Heart right ventricle (tissue), 16 donors: ENCODE measurements around the gene MOCOS. TPM values are rescaled to one million over a fixed set of nuclear protein-coding genes. Genes with fewer than 3 reads are reported as not detected.

Experiments
- ATAC-seq, 8 donors: fragments of 200-7000 bp; cut with Tn5 transposase; one replicate each; pipeline ENCODE4 v1.9.1; 2020; ENCODE audit warnings: mild to moderate bottlenecking in 8 of 8, moderate library complexity in 8 of 8, moderate number of reproducible peaks in 1 of 8
- DNase-seq, 2 donors: peaks; one replicate each; pipeline ENCODE4 v3.0.0-alpha.2; 2020
- H3K27ac ChIP-seq, 10 donors: fragments of 200-600 bp; sonication (generic) in 2 of 10; one replicate each; pipeline versions ENCODE4 v1.5.0 to v1.8.0; 2020 to 2022; ENCODE audit warnings: mild to moderate bottlenecking in 3 of 10
- H3K27me3 ChIP-seq, 7 donors: fragments of 200-600 bp; one replicate each; pipeline ENCODE4 v1.8.0; 2021 to 2022; ENCODE audit warnings: mild to moderate bottlenecking in 2 of 7
- H3K36me3 ChIP-seq, 9 donors: fragments of 200-600 bp; sonication (generic) in 1 of 9; one replicate each; pipeline versions ENCODE4 v1.5.0 to v1.8.0; 2020 to 2022; ENCODE audit warnings: mild to moderate bottlenecking in 2 of 9
- H3K4me1 ChIP-seq, 9 donors: fragments of 200-600 bp; sonication (generic) in 1 of 9; one replicate each; pipeline versions ENCODE4 v1.5.0 to v1.8.0; 2020 to 2022; ENCODE audit warnings: mild to moderate bottlenecking in 4 of 9
- H3K4me3 ChIP-seq, 10 donors: fragments of 200-600 bp; sonication (generic) in 2 of 10; one replicate each; pipeline versions ENCODE4 v1.5.0 to v1.8.0; 2020 to 2022; ENCODE audit warnings: mild to moderate bottlenecking in 7 of 10, moderate library complexity in 2 of 10
- H3K9me3 ChIP-seq, 11 donors: fragments of 200-600 bp in 10 of 11; sonication (generic) in 2 of 11; one replicate each; pipeline versions ENCODE4 v1.5.0 to v1.8.0; 2013 to 2022; ENCODE audit warnings: mild to moderate bottlenecking in 2 of 11, control low read depth in 1 of 11, moderate library complexity in 1 of 11
- WGBS, 2 donors: extraction: QIAGEN DNeasy Blood & Tissue Kit; methylation state at CpG; one replicate each; pipeline ENCODE4 v1.1.7; 2013; ENCODE audit warnings: inconsistent platforms in 1 of 2; 5-methylcytosine and 5-hydroxymethylcytosine counted together
- intact Hi-C, 10 donors: fragments of 100-400 bp; cut with DNase I; formaldehyde crosslinking; loops; one replicate each; pipeline versions ENCODE4 v1.11.1 to v1.14.2; 2022
- polyA plus RNA-seq, 2 donors: library from polyadenylated mRNA; stranded (reverse); fragments of 200-250 nt; gene quantifications; one replicate each; pipeline ENCODE4 v1.2.3, GENCODE V29; 2013
- total RNA-seq, 10 donors: library from RNA; stranded (reverse); fragmentation: NEBNext Ultra II Directional in 3 of 10; extraction: Animal tissue kit (Norgen Biotek cat#: 25700) in 3 of 10; gene quantifications; one replicate each; pipeline versions ENCODE4 v1.2.1 to v1.2.4, GENCODE V29; 2021 to 2023
- TF ChIP-seq, protein P1 (sequence below), 9 donors: fragments of 200-600 bp; sonication (generic) in 2 of 9; IDR thresholded peaks; one replicate each; pipeline versions ENCODE4 v1.5.0 to v1.8.0; 2021 to 2022; ENCODE audit warnings: antibody characterized with exemption in 9 of 9, mild to moderate bottlenecking in 5 of 9, moderate library complexity in 1 of 9
- donor health status: Arrhythmogenic right ventricular cardiomyopathy.
- donor health status: ischemic (EF 13 %, LVEDD 7.1; RV severe dilation, severe dysfunction).
- donor health status: healthy with polysubstance abuse.
- donor health status: DM: no; HTN: yes; CAD: no.
- donor health status: DM: no; HTN: no; CAD: no.
- donor health status: ischemic (EF 25% LVEDD 6.9; RV normal size, moderate dysfunction).
- donor health status: ischemic (EF 25% LVEDD 5.7; RV mildly dilated, moderate dysfunction).
- donor health status: healthy.
- donor health status: DM: yes; HTN: yes; CAD: no.
- donor health status: Ischemic cardiomyopathy.
- donor health status: ischemic (EF 35%, LVEDD 5.7; RV mildly dilated, moderate dysfunction).
- donor health status: nonischemic (EF 11% LVEDD 7.7; RV severe dilation, severe dysfunction).
- donor health status: DM: yes; HTN: yes; CAD: no.
- donor health status: PGD.
- donor health status: ischemic (EF 29% LVEDD 5.4; RV normal size, mild dysfunction).
- donor health status: nonischemic (EF 23%, LVEDD 6.1; RV moderate dilation, normal function).

Gene MOCOS
- total and polyA plus RNA-seq, 12 donors, result 0.06 to 0.95 (median 0.28) TPM

DNA sequence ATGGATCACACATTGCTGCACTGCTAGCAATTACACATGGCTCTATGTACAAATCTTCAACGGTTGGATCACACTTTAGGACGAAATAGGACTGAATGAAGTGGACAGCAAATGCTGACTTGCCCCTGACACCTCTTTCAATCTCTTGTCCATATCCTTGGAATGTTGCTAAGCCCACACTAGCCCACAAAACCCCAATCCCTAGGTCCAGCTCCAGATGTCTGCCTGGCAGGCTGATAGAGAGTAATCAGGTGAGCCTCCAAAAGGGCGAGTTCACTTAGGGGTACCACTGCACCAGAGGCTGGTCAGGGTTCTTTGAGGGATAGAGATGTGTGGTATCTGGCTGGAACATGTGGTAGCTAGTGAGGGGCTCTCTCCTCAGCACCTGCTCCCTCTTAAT, 91.7 kb downstream of the MOCOS start:
- ATAC-seq, result no peak
- intact Hi-C loops, result no loop called here
- Histone ChIP-seq H3K27ac (no peak overlapping the region), H3K9me3 (no peaks in the 10 kb centered on the region), H3K27me3 (peaks cover 0 to 42% (median 0%) of the 10 kb centered on the region in 7 donors), H3K4me1 (no peaks in the 10 kb centered on the region), H3K4me3 (no peak overlapping the region), H3K36me3 (no peaks in the 10 kb centered on the region)
- 63 to 78% methylated on average over 3 of the region's 3 CpGs for WGBS, 2 donors
- no peak for DNase-seq
- TF ChIP-seq, protein P1, sequence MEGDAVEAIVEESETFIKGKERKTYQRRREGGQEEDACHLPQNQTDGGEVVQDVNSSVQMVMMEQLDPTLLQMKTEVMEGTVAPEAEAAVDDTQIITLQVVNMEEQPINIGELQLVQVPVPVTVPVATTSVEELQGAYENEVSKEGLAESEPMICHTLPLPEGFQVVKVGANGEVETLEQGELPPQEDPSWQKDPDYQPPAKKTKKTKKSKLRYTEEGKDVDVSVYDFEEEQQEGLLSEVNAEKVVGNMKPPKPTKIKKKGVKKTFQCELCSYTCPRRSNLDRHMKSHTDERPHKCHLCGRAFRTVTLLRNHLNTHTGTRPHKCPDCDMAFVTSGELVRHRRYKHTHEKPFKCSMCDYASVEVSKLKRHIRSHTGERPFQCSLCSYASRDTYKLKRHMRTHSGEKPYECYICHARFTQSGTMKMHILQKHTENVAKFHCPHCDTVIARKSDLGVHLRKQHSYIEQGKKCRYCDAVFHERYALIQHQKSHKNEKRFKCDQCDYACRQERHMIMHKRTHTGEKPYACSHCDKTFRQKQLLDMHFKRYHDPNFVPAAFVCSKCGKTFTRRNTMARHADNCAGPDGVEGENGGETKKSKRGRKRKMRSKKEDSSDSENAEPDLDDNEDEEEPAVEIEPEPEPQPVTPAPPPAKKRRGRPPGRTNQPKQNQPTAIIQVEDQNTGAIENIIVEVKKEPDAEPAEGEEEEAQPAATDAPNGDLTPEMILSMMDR (IDR thresholded peaks at IDR 0.05), result no peak

DNA sequence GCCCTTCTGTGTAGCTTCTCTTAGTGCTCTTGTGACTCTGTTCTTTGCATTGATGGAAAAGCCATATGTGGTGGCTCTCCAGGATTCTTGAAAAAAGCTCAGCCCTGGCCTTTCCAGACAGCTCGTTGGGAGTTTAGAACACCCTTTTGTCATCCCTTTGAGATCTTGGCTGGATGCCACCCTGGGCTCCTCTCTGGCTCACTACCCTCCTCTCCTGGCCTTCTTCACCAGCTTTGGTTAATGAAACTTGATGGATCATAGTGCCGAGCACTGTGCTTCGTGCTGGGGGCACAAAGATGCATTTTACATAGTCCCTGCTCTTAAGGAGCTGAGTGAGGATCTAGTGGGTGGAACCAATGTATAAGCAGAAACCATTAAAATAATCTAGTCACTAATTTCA, 94.6 kb downstream of the MOCOS start:
- DNase-seq (no peak), ATAC-seq (no peak)
- Histone ChIP-seq H3K4me1 (peaks cover 0 to 3% (median 0%) of the 10 kb centered on the region in 9 donors), H3K36me3 (no peaks in the 10 kb centered on the region), H3K4me3 (no peak overlapping the region), H3K27ac (no peak overlapping the region), H3K27me3 (peaks cover 0 to 49% (median 3%) of the 10 kb centered on the region in 7 donors), H3K9me3 (no peaks in the 10 kb centered on the region)
- 48 to 54% methylated on average over 3 of the region's 3 CpGs for WGBS, 2 donors
- TF ChIP-seq, protein P1 (IDR thresholded peaks at IDR 0.05), result no peak
- intact Hi-C loops, result loop anchor here (5.0 to 10.0 kb wide), 7 partner anchors 87 to 527 kb away; partner anchors contain the start of gene MOCOS (in 3 of the 10)

DNA sequence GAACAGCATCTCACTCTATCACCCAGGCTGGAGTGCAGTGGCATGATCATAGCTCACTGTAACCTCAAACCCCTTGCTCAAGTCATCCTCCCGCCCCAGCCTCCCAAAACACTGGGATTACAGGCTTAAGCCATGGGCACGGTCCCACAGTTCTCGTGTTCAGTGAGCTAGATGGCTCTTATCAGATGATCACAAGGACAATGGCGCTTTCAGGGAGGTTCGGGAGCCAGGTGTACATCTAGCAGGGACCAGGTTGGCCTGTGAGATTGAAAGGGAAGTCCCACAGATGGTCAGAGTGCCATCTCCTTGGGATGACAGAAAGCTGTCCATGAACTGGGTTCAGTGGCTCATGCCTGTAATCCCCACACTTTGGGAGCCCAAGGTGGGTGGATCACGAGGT, 96.2 kb downstream of the MOCOS start:
- peaks cover 0 to 5% (median 0%) of the 10 kb centered on the region in 11 donors for H3K9me3 ChIP-seq
- H3K27ac ChIP-seq, result no peak overlapping the region
- peaks cover 0 to 41% (median 4%) of the 10 kb centered on the region in 7 donors for H3K27me3 ChIP-seq
- H3K4me3 ChIP-seq, result no peak overlapping the region
- 74 to 79% methylated on average over 6 of the region's 6 CpGs for WGBS, 2 donors
- no peaks in the 10 kb centered on the region for H3K36me3 ChIP-seq
- peaks cover 0 to 3% (median 0%) of the 10 kb centered on the region in 9 donors for H3K4me1 ChIP-seq
- TF ChIP-seq, protein P1 (IDR thresholded peaks at IDR 0.05), result no peak
- intact Hi-C loops, result loop anchor here (5.0 to 10.0 kb wide), 7 partner anchors 89 to 529 kb away; partner anchors contain the start of gene MOCOS (in 3 of the 10)
- DNase-seq (no peak), ATAC-seq (no peak)

DNA sequence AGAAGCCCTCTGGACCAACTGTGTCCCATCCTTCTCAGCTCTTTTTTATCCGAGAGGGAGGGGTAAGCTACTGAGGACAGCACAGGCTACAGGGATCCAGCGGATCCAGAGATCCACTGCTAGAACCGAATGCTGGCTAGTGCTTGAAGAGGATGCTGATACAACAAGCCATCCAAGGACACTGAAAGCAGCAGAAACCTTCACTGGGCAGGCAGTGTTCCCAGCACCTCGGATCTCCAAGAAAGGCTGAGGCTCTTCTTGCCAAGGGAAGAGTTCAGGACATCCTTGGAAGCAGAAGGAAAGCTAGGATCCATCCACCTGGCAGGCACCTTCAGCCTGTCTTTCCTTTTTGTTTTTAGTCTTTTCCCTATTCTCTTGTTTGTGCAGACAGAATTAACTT, 97.0 kb downstream of the MOCOS start:
- intact Hi-C loops, result loop anchor here (2.0 to 10.0 kb wide), 12 partner anchors 89 to 529 kb away; partner anchors contain the start of gene MOCOS (in 3 of the 10)
- ATAC-seq (no peak), DNase-seq (no peak)
- H3K9me3 ChIP-seq, result peaks cover 0 to 13% (median 0%) of the 10 kb centered on the region in 11 donors
- 53 to 78% methylated on average over 4 of the region's 4 CpGs for WGBS, 2 donors
- no peak overlapping the region for H3K4me3 ChIP-seq
- H3K36me3 ChIP-seq, result no peaks in the 10 kb centered on the region
- TF ChIP-seq, protein P1 (IDR thresholded peaks at IDR 0.05), result no peak
- H3K27me3 ChIP-seq, result peaks cover 0 to 33% (median 3%) of the 10 kb centered on the region in 7 donors
- peaks cover 0 to 3% (median 0%) of the 10 kb centered on the region in 9 donors for H3K4me1 ChIP-seq
- H3K27ac ChIP-seq, result no peak overlapping the region
